HG03354 (cell line): Measurements from ENCODE around the gene C3orf18.
"Not testable (repeated sequence)": the region's sequence is repeated elsewhere in the genome, so short reads cannot be mapped to it uniquely, and the experiment has no call there.

Experiments
- ATAC-seq: cut with Tn5 transposase; IDR thresholded peaks from one replicate; pipeline ENCODE4 v1.9.1; 2021; ENCODE audit warnings: mild to moderate bottlenecking; ENCODE audit not compliant: unreplicated experiment, poor library complexity, severe bottlenecking

Gene C3orf18

GRCh38 chr3:50530001-50530970 lies 37.3 kb downstream of the C3orf18 start:
- no peak for ATAC-seq

GRCh38 chr3:50525987-50526386 lies 41.6 kb downstream of the C3orf18 start:
- no peak for ATAC-seq

- no peak for ATAC-seq
Measured at GRCh38 chr3:50525191-50525910, 42.2 kb downstream of the C3orf18 start.

- no peak for ATAC-seq
Measured at GRCh38 chr3:50524746-50525145, 42.8 kb downstream of the C3orf18 start.

- no peak for ATAC-seq
Measured at GRCh38 chr3:50523279-50523811, 44.2 kb downstream of the C3orf18 start.

GRCh38 chr3:50521572-50521971 lies 46.0 kb downstream of the C3orf18 start:
- ATAC-seq = no peak

GRCh38 chr3:50520849-50521248 lies 46.7 kb downstream of the C3orf18 start:
- ATAC-seq = no peak

- peak; percentile 62 for ATAC-seq
Measured at GRCh38 chr3:50519471-50520089, 48.0 kb downstream of the C3orf18 start.

- no peak for ATAC-seq
Measured at GRCh38 chr3:50518436-50518835, 49.1 kb downstream of the C3orf18 start.

- no peak for ATAC-seq
Measured at GRCh38 chr3:50517721-50518206, 49.8 kb downstream of the C3orf18 start.

- ATAC-seq = no peak
Measured at GRCh38 chr3:50516440-50516871, 51.1 kb downstream of the C3orf18 start.

GRCh38 chr3:50515565-50516439 lies 51.7 kb downstream of the C3orf18 start:
- peak; percentile 48 for ATAC-seq

- ATAC-seq = not testable (repeated sequence)
Measured at GRCh38 chr3:50512908-50513307, 54.6 kb downstream of the C3orf18 start.

GRCh38 chr3:50512131-50512530 lies 55.4 kb downstream of the C3orf18 start:
- ATAC-seq = no peak

- no peak for ATAC-seq
Measured at GRCh38 chr3:50510325-50510724, 57.2 kb downstream of the C3orf18 start.

GRCh38 chr3:50509715-50510114 lies 57.8 kb downstream of the C3orf18 start:
- no peak for ATAC-seq

- ATAC-seq = no peak
Measured at GRCh38 chr3:50508821-50509220, 58.7 kb downstream of the C3orf18 start.
